SW480 (cell line): ENCODE results near the gene STMP1.
A peak's percentile ranks its signal among the peaks of the same experiment; 100 is the strongest.

Source experiments
- DNase-seq: peaks from one replicate; pipeline ENCODE4 v3.0.0-alpha.2; 2016; ENCODE audit warnings: low spot score

Gene STMP1

DNA sequence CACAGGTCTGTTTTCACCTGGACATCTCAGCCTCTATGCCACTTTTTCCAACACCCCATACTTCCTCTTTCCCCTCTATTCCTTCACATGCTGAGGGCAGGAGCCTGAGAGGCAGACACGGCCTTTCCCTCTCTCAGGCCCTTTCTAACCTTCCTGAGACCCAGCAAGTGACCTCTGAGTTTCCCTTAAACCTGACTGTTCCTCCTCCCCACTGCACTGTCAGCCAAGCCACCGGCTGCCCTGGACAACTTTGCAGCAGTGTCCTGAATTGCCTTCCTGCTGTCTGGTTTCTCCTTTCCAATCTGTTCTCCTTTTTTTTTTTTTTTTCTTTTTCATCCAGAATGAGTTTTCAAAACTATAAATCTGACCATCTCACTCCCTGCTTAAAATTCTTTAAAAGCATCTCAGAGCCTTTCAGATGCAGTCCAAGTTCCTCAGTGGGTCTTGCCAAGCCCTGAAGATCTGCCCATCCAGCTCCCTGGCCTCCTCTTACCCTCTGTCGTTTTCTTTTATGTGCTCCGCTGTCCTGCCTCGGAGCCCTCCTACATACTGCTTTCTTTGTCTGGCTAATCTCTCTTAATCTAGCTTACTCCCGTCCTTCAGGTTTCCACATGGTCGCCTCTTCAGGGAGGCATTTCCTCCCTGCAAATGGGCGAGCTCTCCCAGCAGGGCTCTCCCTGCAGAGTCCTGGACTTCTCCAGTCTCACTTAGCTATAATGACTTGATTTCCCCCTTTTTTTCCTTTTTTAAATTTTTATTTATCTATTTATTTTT is 35.1 kb downstream of the STMP1 start:
- DNase-seq, result no peak

DNA sequence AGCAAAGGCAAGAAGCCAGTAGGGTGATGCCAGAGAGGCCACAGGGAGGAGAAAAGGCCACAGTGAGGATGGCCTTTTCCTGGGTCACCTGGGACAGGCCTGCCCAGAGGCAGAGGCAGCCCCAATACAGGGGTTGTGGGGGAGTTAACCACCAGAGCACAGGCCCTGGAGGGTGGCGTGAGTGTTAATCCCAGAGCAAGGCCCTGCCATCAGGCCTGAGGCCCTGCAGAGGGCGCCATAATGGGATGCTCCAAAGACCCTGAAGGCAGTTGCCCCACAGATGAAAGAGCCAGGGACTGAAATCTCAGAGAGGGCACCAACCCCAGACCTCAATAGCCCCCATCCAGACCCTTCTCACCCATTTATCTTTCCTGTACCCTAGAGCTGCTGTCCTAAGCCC is 41.8 kb downstream of the STMP1 start:
- no peak for DNase-seq

DNA sequence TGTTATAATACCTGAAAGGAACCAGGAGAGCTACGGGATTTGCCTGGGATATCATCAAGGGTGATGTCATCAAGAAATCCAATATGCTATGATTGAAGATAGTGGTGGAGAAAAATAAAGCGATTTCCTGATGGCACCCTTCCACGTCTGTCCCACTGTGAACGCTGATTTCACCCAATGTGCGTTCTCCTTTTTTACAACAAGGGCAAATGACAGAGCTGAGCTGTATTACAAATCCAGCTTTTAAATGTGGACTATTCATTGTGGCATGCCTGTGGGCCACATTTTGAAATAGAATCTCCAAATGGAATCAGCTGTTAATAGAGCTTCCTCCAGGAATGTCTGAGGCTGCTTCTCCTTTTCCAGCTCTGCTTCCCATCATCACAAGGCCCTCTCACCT is 42.4 kb downstream of the STMP1 start:
- no peak for DNase-seq

DNA sequence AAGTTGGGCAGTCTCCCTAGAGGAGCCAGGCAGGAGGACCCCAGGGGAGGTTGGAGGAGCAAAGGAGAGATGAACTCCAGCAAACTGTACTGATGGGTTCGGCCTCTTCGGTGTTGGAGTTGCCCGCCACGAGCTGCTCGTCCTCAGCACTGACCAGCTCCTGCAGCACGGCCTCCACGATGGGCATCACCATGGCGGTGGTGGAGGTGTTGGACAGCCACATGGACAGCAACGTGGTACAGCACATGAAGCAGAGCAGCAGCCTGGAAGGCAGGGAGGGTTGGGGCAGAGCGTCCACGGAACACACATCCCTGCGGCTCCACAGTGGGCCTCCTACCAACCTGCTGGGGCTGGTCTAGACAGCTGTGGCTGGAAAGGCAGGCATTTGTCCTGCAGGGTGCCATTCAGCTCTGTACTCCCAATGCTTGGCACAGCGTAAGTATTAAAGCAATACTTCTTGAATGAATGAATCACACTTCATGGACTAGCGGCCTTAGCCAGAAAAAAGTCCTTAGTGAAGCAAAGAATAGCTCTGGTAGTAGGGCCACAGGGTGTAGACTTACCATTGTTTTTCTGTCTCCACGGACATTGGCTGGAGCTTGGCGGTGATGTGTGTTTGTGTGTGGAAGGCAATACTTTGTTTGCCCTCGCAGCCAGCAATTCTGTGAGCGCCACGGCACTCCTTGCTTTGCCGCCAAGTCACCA is 43.9 kb downstream of the STMP1 start:
- DNase-seq, result no peak

DNA sequence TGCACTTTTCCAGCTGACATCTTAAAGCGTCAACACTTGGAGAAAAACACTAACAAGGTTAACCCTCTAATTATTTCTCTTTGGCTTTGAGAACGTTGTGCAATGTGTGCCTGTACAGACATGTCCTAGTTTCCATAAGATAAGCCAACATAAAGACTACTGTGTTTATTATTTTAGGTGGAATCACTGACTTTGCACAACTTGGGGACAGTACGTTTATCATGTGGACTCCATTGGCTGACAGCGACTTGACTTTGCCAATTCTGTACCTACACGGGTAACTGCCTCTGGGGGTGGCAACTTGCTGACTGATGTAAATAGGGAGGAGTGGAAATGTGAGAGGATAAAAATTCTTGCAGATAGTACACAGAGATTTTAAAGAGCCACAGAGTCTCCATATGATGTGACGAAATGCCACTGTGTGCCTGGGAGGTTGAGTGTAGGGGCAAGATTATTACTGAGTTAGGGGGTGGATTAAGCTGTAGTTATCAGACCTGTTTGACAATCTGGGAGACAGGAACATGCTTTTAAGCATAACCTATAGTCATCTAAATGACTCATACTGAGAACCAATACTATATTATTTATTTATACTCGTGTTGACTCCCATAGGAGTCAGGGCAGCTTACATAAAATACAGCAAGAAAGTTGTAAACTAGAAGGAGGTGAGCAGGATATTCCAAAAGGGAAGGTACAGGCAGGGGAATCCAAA is 44.7 kb downstream of the STMP1 start:
- DNase-seq, result no peak

DNA sequence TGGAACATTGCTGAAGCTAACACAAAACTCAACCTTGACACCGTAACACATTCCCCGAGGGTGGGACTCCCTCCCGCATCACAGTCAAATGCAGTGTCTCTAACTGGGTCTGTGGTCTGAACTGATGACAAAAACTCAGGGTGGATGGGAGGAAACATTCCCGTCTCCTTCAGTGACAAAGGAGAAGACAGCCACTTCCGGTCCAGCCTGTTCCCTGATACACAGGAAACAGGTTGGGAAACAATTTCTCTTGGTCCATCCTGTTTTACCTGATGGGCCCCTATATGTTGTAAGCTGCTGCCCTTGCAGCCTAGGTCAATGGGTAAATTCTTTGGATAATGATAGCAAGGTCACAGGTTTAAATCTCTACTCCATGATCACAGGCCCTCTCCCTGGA is 45.3 kb downstream of the STMP1 start:
- no peak for DNase-seq

DNA sequence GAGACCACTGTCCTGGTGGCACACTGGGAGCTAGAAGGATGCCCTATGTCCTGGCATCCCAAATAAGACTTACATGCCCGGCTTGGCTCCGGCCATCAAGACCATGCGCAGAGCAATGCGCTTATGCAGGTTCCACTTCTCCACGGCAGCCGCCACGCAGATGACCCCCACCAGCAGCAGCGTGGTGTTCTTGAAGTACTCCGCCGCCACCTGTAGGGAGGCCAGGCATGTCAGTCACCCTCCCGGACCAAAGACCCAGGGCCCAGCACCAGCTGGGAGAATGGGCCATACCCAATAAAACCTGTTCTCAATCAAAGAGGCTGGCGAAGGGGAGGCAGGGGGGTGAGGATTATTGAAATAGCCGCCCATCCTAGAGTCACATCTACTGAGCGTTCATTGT is 45.7 kb downstream of the STMP1 start:
- no peak for DNase-seq

DNA sequence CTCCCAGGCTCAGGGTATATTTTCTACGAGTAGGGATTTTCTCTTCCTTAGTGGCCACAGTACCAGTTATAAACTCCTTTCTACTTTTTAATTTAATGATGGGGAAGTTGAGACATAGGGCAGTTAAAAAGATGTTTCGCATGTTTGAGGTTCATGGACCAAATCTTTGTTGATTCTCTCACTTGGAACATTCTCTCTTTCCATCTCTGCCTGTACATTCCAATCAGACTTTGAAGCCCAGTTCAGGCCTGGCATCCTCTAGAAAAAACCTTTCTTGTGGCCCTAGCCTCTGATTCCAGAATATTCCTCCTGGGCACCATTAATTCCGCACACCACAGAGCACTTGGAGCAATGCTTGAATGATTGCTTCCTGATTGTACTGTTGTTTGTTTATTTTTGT is 47.2 kb downstream of the STMP1 start:
- no peak for DNase-seq

DNA sequence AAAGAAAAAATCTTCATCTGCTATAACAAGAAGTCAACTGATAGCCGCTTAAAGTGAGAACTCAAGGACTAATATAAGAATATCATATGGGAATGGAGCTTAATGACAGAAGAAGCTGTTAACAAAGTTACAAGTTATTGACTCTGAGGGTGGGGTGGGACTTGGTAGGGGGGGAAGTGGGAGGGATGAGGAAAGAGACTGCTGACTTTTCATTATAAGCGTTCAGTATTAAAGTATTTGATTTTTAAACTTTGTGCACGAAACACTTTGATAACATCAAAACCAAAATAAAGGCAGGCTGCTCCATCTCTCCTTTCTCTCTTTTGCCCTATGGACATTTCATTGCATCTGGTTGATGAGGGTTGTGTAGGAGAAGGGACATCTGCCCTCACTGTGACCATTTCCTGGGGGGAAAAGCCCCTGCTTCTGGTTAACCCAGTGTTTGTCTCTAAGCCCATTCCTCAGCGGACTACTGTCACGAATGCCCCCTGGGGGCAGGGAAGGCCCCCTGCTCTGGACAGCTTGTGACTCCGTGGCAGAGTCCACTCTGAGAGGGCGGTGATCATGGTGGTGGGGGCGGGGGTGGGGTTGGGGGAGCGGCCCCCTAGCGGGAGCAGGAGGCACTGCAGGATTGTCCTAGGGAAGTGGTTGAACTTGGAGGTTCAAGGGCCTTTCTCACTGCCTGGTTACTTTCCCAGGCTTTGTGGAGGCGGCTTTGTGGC is 48.3 kb downstream of the STMP1 start:
- DNase-seq, result peak; percentile 11

DNA sequence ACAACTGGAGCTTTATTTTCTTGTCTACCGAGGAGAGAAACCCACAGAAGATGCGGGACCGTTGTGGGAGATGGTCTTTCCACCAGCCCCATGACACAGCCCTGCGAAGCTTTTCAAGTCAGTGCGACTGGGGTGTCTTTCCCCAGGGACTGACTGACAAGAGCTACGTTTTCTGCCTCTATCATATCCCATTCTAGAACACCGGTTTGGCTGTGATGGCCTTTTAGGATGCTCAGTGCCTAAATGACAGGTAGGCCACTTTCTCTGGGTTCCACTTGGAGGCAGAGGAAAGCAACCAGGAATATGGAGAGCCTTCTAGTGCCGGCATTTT is 48.8 kb downstream of the STMP1 start:
- no peak for DNase-seq

DNA sequence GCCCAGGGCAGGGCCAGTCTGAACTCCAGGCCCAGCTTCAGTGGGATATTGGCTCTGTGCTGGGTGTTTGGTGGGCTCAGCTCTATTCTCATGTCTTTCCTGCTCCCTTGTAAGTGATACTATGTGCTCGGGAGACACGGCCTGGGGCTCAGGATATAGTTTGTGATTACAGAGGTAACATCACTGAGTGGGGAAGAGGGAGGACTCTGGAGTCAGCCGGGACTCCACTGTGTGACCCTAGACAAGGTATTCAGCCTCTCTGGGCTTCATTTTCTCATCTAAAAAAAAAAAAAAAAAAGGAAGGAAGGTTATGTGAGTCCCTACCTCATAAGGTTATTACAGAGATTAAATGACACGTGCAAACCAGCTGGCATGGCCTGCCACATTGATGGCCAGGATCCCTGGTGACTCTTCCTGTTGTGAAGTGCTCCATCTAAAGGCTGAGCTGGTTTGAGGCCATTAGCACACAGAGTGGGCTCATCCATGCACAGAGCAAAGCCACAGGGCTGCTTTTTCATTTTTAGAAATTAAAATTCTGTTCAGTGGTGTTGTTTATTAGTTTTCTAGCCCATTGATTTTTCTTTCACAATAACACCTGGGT is 50.0 kb downstream of the STMP1 start:
- DNase-seq, result no peak

DNA sequence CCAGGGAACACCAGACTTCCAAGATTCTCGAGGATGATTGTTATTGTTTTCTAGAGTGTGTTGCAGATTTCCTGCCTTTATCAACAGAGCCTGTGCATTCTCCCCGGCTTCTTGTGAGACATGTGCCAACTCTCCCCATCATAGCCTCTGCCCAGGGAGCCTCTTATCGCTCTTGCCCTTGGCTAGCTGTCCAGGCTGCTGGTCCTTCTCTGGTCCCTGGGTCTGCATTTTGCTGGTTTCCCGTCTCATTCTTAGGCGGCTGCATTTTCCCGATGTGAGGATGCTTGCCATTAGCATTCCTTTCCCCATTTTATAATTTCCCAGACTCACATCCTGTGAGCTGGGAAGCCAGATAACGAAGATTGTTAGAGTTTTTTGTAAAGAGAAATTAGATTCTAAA is 50.5 kb downstream of the STMP1 start:
- DNase-seq, result no peak

DNA sequence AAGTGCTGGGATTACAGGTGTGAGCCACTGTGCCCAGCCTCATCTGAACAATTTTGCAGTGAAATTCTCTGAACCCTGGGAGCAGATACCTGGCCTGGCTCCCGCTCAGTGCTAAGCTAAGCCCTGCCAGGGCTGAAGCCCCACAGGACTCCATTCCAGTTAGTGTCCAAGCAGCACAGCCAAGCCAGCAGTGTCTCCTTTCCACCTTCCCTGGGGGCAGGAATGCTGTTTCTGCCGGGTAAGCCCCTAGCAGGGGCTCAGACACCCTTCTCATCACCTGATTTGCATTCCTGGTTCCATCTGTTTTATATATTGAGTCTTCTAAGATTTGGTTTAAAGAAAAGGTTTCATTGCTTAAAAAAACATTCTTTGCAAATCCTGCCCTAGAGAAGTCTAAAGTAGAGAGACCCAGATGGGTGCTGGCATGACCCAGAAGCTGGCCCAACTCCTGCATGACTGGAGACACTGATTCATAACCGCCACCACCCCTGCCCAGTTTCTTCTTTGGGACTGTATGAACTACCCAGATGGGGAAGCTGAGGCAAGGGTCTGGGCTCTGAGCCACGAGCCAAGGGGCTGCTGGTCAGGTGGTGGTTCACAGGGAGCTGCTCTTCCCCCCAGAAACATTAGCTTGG is 51.6 kb downstream of the STMP1 start:
- DNase-seq, result no peak

DNA sequence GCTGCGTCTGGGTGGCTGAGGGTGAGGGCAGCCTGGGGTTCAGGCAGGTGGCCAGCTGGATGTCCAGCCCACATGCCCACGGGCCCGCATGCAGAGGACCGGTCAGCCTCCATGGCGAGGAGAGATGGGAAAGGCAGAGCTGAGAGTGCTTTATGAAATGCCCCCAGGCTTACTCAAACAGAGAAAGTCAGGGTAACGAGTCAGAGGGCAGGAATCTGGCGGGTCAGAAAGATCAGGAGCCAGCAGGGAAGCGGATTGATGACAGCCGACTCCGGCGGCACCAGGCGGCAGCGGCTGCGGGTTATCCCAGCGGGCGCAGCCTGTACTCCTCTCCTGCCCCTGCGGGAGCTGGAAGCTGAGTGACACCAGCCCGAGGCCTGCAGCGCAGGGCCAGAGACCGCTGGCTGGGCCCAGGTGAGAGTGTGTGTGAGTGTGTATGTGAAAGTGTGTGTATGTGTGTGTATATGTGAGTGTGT is 52.3 kb downstream of the STMP1 start:
- DNase-seq, result no peak

DNA sequence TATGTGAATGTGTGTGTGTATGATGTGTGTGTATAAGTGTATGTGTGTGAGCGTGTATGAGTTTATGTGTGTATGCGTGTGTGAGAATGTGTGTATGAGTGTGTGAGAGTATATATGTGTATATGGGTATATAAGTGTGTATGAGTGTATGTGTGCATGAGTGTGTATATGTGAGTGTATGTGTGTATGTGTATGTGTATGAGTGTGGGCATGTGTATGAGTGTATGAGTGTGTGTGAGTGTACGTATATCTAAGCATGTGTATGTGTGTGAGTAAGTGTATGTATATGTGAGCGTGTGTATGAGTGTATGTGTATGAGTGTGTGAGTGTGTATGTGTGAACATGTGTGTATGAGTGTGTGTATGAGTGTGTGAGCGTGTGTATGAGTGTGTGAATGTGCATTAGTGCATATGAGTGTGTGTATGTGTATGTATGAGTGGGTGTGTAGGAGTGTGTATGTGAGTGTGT is 52.8 kb downstream of the STMP1 start:
- DNase-seq, result no peak

DNA sequence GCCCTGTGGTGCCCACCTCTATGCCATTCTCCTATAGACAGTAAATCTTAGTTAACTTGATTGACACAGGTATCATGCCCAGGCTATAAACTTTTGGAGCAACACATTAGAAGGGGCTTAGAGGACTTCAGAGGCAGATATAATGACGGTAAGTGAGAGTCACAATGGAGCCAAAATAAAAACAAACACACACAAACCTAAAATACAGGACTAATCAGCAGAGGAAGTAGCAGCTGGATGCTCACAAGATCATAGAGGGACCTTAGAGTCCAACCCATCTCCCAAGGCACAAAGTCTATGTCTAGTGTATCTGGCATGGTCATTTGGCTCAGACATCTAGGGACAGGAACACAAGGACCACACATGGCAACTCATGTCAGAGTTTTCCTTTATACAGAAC is 53.4 kb downstream of the STMP1 start:
- DNase-seq, result no peak

DNA sequence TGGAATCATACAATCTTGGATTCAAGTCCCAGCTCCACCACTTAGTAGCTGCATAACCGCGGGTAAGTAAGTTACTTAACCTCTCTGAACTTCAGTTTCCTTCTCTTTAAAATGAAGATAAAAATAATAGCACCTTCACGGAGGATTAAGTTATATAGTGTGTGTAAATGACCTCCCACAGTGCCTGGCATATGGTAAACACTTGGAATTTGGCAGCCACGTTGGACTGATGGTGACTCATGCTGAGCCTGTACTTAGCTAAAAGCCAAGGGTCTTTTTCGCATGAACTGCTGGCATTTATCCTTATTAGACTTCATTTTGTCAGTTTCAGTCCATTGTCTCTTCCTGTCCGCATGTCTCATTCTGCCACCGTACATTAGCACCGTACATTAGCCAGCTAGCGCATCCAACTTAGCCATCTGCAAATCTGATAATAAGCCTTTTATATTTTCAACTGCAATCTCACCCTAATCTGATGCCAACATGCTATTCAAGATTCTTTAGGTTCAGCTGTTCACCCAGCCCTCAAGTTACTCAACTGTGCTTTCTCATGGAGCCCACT is 54.4 kb downstream of the STMP1 start:
- no peak for DNase-seq

DNA sequence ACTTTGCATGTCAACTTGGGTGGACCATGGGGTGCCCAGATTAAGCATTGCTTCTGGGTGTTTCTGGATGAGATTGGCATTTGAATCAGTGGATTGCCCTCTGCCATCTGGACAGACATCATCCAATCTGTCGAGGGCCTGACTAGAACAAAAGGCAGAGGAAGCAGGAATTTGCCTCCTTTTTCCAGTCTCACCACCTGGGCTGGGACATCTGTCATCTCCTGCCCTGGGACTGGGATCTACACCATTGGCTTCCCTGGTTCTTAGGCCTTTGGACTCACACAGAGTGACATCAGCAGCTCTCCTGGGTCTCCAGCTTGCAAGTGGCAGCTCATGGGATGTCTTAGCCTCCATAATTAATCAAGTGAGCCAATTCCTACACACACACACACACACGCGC is 55.4 kb downstream of the STMP1 start:
- DNase-seq, result no peak

DNA sequence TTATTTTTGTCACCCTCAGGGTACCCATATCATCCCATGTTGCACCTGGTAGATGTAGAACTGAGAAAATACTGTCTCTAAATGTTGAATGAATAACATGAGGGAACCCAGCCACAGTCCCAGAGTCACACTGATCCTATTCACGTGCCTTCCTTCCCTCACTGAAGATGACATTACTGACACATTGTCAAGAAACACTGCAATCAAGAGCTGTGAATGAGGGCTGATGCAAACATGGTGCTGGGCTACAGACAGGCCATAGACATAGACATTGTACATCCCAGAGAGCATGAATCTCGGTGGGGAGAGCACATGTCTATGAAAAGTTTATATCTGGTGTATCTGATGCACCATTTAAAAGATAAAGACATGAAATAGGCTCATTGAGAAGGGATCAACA is 55.9 kb downstream of the STMP1 start:
- no peak for DNase-seq

DNA sequence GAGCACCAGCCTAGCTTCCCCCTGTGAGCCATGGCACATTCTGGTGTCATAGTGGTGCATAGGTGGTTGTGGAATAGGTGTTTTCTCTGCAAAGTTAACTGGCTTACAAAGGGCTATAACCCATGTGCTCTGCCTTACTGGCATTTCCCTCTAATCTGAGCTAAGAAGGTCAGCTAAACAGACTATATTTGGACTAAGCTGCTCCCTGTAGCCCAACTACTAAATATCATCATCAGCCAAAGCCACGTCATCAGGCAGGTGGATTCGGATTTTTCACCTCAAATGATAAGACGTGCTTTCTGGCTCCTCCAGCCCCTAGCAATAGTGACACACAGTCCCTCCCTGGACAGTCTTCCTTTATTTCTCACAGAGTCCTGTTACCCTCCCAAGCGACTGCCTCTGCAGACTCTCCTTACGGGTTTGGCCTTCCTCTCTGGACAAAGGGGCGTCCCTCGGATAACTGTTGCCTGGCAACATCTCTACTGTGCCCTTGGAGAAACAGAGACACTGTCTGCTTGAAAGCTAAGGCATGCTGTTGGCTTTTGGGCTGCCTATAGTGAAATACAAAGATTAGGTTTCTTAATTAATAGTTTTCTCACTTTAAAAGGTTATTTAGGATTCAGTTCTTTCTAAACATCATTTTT is 56.6 kb downstream of the STMP1 start:
- DNase-seq, result no peak

DNA sequence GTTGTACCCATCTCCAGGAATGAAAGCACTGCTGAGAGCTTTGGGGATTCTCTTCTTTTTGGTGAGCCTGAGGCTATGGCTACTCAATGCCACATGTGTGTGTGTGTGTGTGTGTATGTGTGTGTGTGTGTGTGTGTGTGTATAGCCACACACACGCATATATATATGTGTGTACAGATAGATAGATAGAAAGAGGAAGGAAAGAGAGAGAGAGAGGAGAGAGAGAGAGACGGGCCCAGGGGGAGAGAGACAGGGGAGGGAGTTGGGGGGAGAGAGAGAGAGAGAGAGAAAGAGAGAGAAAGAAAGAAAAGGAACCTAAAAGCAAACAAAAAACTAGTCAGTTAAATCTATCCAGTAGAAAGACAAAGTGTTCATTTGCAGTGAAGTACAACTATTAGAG is 57.4 kb downstream of the STMP1 start:
- DNase-seq, result no peak
